D721Med (cell line): ENCODE results near the gene UHRF1.

ENCODE experiments used
- DNase-seq: peaks from one replicate; pipeline ENCODE4 v3.0.0; 2011; ENCODE audit warnings: low spot score; ENCODE audit not compliant: insufficient read length
- FAIRE-seq: peaks from 2 replicates; lab custom pipeline; 2011; peaks lifted over from hg19 to GRCh38; lab: Jason Lieb, UNC
- TF ChIP-seq, protein P1 (sequence below): IDR thresholded peaks from 2 replicates; pipeline ENCODE4 v1.5.1; 2012; ENCODE audit warnings: mild to moderate bottlenecking, control low read depth; ENCODE audit not compliant: insufficient read depth; ENCODE audit errors: missing control alignments

UHRF1 gene

DNA sequence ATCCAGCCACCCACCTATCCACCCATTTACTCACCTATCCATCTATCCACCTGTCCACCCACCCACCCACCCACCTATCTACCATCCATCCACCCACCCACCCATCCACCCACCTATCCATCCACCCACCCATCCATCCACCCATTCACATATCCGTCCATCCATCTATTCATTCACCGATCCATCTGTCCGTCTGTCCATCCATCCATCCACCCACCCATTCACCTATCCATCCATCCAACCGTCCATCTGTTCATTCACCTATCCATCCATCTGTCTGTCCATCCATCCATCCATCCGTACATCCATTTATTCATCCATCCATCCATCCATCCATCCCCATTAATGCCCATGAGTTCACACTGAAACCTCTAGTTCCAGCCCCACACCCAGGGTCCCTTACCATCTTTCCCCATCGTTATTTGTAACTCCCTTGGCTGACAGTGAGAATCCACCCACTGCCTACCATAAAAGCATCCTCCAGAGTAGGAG, 90.9 kb downstream of the UHRF1 start:
- FAIRE-seq, result no peak
- DNase-seq, result no peak
- TF ChIP-seq, protein P1, sequence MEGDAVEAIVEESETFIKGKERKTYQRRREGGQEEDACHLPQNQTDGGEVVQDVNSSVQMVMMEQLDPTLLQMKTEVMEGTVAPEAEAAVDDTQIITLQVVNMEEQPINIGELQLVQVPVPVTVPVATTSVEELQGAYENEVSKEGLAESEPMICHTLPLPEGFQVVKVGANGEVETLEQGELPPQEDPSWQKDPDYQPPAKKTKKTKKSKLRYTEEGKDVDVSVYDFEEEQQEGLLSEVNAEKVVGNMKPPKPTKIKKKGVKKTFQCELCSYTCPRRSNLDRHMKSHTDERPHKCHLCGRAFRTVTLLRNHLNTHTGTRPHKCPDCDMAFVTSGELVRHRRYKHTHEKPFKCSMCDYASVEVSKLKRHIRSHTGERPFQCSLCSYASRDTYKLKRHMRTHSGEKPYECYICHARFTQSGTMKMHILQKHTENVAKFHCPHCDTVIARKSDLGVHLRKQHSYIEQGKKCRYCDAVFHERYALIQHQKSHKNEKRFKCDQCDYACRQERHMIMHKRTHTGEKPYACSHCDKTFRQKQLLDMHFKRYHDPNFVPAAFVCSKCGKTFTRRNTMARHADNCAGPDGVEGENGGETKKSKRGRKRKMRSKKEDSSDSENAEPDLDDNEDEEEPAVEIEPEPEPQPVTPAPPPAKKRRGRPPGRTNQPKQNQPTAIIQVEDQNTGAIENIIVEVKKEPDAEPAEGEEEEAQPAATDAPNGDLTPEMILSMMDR, result no peak

DNA sequence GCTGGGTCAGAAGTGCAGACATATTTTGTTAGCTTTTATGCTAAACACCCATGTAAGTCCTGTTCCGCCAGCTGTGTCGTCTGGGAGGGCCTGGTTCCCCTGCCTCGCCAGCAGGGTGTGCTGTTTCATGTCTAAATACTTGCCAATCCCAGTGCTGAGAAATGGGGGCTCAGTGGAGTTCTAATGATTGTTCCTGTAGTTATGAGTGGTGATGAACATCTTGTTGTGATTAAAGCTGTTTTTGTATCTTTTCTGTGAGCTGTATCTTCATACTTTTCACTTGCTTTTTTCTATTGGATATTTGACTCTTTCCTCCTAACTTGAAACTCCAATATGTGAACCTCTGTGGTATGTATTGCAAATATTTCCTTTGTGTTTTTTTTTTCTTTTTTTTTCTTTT, 92.3 kb downstream of the UHRF1 start:
- peak; percentile 64 for DNase-seq
- TF ChIP-seq, protein P1, result peak; percentile 68
- FAIRE-seq, result no peak

DNA sequence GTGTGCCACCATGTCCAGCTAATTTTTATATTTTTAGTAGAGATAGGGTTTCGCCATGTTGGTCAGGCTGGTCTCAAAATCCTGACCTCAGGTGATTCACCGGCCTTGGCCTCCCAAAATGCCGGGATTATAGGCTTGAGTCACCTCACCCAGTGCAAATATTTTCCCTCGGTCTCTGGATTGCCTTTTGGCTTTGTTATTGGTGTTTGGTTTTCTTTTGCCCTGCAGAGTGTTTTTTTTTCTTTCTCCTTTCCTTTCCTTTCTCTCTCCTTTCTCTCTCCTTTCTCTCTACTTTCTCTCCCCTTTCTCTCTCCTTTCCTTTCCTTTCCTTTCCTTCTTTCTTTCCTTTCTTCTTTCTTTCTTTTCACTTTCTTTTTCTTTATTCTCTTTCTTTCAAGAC, 92.8 kb downstream of the UHRF1 start:
- FAIRE-seq (no peak), DNase-seq (no peak)
- TF ChIP-seq, protein P1, result no peak

DNA sequence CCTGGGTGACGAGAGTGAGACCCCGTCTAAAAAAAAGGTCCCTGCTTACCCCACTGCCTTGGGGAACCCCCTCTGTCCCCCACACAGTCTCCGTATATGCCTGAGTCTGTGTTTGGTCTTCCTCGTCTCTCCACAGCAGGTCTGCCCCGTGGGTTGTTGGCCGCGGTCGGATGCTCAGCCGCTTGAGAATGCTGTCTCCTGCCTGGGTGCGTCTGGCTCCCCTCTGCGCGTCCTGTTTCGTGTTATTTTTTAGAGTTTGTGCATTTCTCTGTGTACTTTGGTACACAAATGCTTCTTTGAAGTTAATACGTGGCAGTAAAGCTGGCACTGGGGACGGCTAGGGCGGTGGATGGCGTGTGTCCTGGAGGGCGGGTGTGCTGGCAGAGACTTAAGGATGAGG, 94.5 kb downstream of the UHRF1 start:
- DNase-seq (no peak), FAIRE-seq (no peak)
- TF ChIP-seq, protein P1, result no peak

DNA sequence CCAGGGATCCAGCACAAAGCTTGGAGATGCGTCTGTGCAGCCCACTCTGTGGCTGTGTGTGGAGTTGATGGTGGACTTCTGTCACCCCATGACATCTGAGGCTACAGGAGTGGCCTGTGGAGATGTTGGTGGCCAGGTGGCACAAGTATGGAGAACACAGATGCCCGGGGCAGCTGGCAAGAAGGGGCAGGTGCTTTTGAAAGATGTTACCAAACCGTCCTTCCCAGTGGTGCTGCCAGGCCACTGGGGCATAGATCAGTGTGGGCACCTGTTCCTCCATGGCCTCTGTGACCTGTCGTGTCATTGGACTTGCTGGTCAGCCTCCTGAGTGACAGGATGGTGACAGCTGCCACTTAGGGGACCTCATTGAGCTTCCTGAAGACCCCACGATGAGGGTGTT, 95.8 kb downstream of the UHRF1 start:
- TF ChIP-seq, protein P1, result no peak
- DNase-seq, result no peak
- no peak for FAIRE-seq

DNA sequence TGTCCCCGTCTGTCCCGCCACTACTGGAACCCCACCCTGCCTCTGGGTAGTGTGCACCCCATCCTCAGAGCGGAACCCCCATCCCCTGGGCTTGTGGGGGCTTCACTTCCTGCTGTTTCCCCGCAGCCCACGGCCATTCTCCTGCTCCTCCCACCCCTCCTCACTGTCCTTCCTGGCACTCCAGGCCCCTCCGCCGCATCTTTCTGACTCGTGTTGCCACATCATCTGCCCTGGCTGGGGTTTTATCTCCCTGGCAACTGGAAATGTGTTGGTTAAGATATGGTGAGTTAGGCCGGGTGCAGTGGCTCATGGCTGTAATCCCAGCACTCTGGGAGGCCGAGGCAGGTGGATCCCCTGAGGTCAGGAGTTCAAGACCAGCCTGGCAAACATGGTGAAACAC, 96.9 kb downstream of the UHRF1 start:
- DNase-seq (no peak), FAIRE-seq (no peak)
- TF ChIP-seq, protein P1, result no peak

DNA sequence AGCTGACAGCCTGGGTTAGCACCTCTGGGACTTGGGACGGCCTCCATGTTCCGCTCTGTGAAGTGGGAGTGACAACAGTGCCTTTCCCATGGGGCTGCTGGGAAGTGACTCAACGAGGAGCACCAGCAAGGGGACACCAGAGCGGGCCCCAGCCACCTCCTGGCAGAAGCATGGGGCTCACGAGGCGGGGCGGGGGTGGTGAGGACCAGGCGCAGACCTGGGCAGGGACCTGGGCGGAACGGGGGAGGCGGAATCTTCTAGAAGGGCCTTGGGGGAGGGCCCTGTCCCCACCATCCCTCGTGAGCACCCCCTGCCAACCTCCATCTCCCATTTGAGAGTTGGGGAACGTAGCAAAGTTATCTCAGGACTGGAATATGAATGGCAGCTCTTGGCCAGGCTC, 97.5 kb downstream of the UHRF1 start:
- TF ChIP-seq, protein P1, result no peak
- FAIRE-seq (no peak), DNase-seq (no peak)
